HS-27A (cell line): ENCODE results near the gene DUSP16.
A peak's percentile ranks its signal among the peaks of the same experiment; 100 is the strongest.

Experiments
- DNase-seq: peaks from one replicate; pipeline ENCODE4 v3.0.0-alpha.2; 2012; ENCODE audit warnings: low read depth, missing footprints

Gene DUSP16

GRCh38 chr12:12441429-12441807 is 121.2 kb downstream of the DUSP16 start:
- no peak for DNase-seq

DNA sequence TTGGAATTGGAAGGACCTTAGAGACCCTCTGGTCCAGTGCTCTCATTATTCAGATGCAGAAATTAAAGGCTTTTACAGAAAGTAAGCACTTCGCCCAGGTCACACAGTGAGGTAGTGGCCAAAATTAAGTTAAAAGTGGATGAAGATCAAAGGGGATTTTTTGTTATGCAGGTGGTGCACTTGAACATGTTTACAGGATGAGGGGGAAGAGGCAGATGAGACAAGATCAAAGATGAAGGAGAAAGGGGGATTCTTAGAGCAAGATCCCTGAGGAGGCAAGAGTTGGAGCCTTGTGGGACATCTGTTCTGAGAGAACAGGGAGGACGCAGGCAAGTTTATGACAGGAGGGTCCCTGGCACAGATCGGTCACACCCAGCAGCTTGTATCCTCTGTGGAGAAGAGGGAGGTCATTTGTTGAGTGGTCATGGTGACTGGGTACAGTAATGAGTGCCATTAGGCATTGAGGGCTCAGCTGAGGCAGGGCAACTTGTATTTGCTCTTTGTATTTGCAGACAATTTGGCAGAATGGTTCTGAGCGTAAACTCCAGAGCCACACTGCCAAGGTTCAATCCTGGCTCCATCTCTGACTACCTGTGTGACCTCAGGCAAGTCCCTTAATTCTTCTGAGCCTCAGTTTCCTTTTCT is 121.8 kb downstream of the DUSP16 start:
- DNase-seq = no peak

DNA sequence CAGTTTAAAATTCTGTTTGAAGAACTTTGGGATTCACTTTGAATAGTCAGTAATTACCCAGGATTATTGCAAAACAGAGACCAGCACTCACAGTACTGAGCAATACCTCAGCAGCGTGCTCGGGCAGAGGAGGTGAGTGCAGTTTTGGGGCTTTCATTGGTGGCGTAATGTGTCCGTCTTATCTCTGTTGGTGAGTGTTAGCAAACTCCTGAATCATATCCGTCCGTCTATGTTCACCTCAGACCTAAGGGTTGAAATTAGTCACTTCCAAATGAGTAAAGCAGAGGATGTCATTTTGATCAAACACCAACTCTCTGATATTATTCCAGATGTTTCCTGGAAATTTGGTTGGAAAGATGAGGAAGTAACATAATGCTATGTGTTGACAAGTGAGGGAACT is 123.0 kb downstream of the DUSP16 start:
- no peak for DNase-seq

- DNase-seq = no peak
Measured at GRCh38 chr12:12436831-12437345, 125.8 kb downstream of the DUSP16 start.

DNA sequence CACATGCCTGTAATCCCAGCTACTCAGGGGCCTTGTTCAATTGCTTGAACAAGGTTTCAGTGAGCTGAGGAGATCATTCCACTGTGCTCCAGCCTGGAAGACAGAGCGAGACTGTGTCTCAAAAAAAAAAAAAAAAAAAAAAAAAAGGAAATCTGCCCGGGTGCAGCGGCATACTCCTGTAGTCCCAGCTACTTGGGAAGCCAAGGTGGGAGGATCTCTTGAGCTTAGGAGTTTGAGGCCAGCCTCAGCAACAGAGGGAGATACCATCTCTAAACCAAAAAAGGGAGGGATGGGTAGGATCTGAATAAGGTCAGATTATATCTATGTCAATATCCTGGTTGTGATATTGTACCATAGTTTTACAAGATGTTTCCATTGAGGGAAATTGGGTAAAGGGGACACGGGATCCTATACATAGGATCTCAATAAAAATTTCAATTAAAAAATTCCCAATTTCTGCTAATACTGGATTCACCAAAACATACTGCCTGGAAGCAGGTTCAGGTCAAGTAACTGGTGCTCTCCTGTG is 129.4 kb downstream of the DUSP16 start:
- no peak for DNase-seq

DNA sequence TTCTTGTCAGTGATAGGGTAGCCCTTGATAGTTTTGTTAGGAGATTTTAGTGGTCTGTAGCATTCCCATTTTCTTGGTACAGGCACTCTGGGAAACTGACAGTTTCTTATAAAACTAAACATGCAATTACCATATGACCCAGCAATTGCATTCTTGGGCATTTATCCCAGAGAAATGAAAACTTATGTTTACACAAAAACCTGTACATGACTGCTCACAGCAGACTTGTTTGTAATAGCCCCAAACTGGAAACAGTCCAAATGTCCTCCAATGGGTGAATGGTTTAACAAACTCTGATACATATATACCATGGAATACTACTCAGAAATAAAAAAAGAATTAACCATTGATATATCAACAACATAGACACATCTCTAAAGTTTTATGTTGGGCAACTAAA is 130.3 kb downstream of the DUSP16 start:
- no peak for DNase-seq

GRCh38 chr12:12428961-12429657 is 133.6 kb downstream of the DUSP16 start:
- DNase-seq = peak; percentile 33

DNA sequence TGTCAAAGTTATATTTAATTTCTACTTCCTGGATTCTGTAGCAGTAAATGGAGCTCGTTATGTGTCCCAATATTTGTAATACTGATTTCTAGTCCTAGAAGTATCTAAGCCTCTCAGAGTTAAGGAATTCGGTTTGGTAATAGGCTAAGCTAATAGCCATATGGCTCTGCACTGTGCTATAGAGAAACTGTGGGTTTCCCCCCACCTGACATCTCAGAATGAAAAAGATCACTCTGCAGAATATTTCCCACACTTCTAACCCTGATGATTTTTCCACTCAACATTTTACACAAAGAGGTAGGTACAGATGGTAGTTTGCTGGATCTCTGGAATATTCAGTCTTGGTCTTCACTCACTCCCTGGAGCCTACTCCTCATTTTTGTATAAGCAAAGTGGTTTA is 134.6 kb downstream of the DUSP16 start:
- DNase-seq = no peak

GRCh38 chr12:12427568-12427967 is 135.1 kb downstream of the DUSP16 start:
- DNase-seq = no peak

- DNase-seq = no peak
Measured at GRCh38 chr12:12425616-12426015, 137.0 kb downstream of the DUSP16 start.

GRCh38 chr12:12425001-12425400 is 137.7 kb downstream of the DUSP16 start:
- no peak for DNase-seq
